ENCODE measurements around the gene TMEM101.

DNA sequence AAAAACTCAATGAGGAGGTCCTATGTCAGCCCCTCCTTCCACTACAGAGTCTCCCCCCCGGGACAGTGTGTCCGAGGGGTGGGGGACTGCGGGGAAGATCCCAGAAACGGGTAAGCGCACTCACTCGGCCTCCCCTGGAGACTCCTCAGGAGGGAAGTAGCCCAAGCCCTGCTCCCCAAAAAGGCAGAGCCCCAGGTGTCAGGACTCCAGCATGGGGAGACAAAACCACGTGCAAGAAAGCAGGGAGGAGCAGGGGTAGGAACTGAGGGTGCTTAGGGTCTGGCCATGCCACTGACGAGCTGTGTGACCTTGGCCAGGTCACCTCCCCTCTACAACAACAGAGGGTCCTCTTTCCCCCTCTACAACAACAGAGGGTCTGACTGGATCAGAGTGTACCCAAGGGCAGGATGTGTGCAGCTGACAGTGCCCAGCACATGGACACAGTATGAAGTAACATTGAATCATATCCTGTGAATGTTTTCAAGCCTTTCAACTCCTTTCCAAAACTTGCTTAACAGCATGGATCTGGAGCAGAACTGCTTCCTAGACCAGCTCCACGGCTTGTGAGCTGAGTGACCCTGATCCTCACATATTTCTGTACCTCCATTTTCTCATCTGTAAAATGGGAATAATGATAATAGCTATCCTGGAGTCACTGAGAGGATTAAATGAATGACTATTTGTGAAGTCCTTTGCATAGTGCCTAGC, 12.5 kb downstream of the TMEM101 start:
- TF ChIP-seq, protein P1, sequence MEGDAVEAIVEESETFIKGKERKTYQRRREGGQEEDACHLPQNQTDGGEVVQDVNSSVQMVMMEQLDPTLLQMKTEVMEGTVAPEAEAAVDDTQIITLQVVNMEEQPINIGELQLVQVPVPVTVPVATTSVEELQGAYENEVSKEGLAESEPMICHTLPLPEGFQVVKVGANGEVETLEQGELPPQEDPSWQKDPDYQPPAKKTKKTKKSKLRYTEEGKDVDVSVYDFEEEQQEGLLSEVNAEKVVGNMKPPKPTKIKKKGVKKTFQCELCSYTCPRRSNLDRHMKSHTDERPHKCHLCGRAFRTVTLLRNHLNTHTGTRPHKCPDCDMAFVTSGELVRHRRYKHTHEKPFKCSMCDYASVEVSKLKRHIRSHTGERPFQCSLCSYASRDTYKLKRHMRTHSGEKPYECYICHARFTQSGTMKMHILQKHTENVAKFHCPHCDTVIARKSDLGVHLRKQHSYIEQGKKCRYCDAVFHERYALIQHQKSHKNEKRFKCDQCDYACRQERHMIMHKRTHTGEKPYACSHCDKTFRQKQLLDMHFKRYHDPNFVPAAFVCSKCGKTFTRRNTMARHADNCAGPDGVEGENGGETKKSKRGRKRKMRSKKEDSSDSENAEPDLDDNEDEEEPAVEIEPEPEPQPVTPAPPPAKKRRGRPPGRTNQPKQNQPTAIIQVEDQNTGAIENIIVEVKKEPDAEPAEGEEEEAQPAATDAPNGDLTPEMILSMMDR (conservative IDR thresholded peaks at IDR 0.05; ENCODE audit: low read length): no peak
- TF ChIP-seq EZH2phosphoT487 (IDR thresholded peaks at IDR 0.05; ENCODE audit: borderline replicate concordance): no peak
